Stimulated activated CD8-positive, alpha-beta memory T cell treated with anti-CD3 and anti-CD28 coated beads, Interleukin-7, amount 100 ng/mL, for 24 hours (primary cell): ENCODE measurements around the gene TGFBR1.

Experiments
- DNase-seq: peaks from one replicate; pipeline ENCODE4 v3.0.0-alpha.2; 2020; ENCODE audit warnings: low read depth

The TGFBR1 gene

GRCh38 chr9:99137225-99137624, 32.3 kb downstream of the TGFBR1 start:
- DNase-seq: no peak

DNA sequence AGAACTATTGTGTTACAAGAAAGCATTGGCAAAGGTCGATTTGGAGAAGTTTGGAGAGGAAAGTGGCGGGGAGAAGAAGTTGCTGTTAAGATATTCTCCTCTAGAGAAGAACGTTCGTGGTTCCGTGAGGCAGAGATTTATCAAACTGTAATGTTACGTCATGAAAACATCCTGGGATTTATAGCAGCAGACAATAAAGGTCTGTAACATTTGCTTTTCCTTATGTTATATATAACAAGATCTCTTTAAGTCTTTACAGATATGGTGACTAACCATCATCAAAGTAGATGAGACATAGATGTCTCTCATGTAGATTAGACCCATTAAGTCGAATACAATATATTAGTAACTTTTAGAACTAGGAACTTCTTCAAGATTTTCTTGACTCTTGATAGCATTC, 33.0 kb downstream of the TGFBR1 start:
- DNase-seq: no peak

DNA sequence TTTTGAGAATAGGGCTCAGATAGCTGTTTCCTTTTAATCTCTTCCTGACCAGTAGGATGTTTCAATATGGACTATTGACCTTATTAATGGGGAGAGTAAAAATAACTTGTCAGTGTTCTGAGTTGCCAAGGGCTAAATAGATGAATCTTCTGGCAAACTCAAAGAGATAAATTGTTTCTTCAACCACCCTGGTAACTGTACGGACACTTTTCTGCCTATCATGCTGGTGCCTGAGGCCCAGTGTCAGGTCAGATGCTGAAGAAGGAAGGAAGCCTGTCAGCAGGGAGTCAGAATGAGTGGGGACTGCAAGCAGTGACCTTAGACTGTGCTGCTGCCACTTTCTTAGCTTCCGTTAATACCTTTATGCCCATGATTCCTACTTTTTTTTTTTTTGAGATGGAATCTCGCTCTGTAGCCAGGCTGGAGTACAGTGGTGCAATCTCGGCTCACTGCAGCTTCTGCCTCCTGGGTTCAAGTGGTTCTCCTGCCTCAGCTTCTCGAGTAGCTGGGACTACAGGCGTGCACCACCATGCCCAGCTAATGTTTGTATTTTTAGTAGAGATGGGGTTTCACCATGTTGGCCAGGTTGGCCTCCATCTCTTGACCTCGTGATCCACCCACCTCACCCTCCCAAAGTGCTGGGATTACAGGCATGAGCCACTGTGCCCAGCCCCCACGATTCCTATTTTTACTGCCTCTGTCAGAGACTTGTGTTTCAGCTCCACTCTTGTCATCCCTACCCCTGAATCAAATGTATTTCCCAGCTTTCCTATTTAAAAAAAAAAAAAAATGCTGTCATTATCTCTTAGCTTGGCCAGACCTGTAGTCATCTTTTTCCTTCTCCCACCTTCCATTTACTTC, 33.7 kb downstream of the TGFBR1 start:
- DNase-seq: no peak

- no peak for DNase-seq
Observed at GRCh38 chr9:99139868-99140267, 35.0 kb downstream of the TGFBR1 start.

- DNase-seq: no peak
Observed at GRCh38 chr9:99140685-99141314, 35.9 kb downstream of the TGFBR1 start.

DNA sequence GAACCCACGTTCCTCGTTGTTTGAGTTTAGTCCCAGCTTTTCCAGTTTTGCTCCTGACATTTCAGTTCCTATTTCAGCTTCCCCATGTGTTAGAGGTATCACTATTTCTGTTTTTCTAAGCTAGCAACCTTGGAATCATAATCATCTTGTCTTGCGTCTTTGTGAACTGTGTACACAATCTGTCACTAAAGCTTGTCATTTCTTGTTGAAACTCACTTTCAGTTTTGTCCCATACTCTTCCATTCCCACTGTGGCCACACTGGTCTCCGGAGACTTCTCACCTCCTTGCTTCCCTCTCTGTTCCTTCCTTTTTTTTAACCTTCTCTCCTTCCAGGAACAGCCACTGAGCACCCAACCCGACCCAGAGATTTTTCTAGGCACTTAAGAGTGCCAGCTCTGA, 36.9 kb downstream of the TGFBR1 start:
- no peak for DNase-seq

DNA sequence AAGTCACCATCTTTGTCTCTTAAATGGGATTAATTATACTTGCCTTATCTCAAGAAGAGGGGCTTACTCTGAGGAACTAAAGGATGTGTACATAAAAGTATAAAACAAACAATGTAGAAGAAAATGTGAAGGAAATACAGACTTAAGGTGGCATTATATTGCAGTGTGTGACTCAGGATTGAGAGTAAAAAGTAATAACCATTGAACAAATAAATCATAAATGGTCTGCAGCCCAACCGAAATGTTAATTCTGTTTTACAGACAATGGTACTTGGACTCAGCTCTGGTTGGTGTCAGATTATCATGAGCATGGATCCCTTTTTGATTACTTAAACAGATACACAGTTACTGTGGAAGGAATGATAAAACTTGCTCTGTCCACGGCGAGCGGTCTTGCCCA, 37.4 kb downstream of the TGFBR1 start:
- no peak for DNase-seq

GRCh38 chr9:99143655-99144054, 38.7 kb downstream of the TGFBR1 start:
- no peak for DNase-seq

- no peak for DNase-seq
Observed at GRCh38 chr9:99144966-99145365, 40.1 kb downstream of the TGFBR1 start.

DNA sequence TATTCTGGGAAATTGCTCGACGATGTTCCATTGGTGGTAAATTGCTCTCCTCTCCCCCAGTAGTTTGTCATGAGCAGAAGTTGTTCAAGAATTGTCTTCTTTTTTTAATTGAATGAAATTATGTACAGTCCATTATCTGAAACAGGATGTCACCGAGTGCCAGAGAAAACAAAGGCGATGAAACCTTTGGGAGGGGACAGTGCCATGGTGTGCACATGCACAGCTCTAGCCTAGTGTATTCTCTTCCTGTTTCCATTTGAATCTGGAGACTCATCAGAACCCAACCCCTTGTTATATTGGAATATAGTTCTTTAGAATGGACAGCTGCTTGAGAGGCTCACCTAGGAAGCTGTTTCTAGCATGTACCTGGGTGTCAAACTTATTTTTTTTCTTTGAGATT, 41.7 kb downstream of the TGFBR1 start:
- DNase-seq: no peak

- no peak for DNase-seq
Observed at GRCh38 chr9:99147177-99147576, 42.3 kb downstream of the TGFBR1 start.

GRCh38 chr9:99150451-99151171, 45.7 kb downstream of the TGFBR1 start:
- DNase-seq: no peak

DNA sequence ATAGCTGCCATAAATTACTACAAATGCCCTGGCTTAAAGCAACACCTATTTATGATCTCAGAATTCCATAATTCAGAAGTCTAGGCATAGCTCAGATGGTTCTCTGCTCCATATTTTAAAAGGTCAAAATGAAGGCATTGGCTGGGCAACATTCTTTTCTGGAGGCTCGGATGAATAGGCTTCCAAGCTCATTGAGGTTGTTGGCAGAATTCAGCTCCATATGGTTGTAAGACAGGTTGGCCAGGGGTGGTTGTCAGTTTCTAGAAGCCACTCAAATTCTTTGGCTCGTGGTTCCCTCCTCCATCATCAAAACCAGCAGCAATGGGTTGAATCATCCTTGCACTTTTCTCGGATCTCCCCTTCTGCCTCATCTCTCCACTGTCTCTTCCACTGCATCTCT, 49.4 kb downstream of the TGFBR1 start:
- no peak for DNase-seq

- DNase-seq: no peak
Observed at GRCh38 chr9:99155736-99156135, 50.8 kb downstream of the TGFBR1 start.

DNA sequence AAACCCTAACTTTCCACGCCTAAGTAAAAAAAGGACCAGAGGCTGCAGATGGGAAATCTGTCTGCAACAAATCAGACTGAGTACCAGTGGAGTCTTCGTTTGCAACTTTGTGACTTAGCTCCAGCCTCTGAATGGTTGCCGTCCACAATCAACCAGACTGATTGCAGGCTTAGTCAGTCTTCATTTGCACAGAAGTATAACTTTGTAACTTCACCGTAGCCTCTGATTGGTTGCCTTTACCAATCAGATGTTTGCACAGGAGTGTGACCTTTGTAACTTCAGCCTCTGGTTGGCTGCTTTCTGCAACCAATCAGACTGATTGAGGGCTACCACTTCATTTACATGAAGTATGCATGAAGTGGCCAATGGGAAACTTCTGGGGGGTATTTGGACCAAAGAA, 53.7 kb downstream of the TGFBR1 start:
- no peak for DNase-seq

- no peak for DNase-seq
Observed at GRCh38 chr9:99160173-99160572, 55.3 kb downstream of the TGFBR1 start.

DNA sequence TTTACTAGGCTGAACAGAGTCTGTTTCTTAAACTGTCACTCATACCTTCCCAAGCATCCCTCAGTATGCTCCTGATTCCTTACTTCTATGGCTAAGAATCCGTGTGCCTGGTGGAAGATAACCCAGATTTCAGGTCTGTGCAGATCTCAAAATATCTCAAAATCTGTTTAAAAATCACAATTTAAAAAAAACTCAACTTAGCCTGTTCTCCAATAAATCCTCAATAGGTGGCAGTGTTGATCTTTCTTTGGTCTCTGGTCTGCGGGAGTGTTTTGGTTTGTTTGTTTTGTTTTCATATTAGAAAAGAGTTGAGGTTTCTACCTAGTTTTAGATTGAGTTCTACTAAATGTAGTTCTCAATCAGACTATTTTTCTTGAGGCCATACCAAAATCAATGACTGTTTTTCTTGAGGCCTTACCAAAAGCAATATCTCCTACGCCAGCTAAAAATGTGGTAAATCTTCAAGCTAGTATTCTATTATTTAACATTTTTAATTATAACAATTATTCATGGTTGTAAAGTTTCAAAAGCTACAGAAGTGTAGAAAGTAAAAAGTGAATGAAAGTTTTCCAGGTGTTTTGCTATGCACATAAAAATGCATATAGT, 57.9 kb downstream of the TGFBR1 start:
- no peak for DNase-seq

DNA sequence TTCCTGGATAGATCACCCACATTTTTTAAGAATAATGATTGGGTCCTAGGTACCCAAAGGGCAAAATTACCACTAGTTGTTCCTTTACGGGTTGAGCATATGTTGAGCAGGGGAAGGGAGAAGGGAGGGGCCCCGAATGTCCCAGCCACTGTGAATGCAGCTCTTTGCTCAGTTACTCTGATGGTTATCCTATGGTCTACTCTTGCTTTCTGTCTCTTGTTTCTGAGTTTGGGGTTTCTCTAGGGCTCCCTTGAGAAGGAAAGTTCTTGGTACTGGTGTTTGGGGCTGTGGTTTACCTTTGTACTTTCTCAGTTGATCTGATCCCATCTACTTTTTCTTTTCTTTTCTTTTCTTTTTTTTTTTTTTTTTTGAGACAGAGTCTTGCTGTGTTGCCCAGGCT, 61.2 kb downstream of the TGFBR1 start:
- DNase-seq: no peak

- no peak for DNase-seq
Observed at GRCh38 chr9:99167119-99167518, 62.2 kb downstream of the TGFBR1 start.

- DNase-seq: no peak
Observed at GRCh38 chr9:99167694-99168093, 62.8 kb downstream of the TGFBR1 start.

- DNase-seq: no peak
Observed at GRCh38 chr9:99169086-99169485, 64.2 kb downstream of the TGFBR1 start.

DNA sequence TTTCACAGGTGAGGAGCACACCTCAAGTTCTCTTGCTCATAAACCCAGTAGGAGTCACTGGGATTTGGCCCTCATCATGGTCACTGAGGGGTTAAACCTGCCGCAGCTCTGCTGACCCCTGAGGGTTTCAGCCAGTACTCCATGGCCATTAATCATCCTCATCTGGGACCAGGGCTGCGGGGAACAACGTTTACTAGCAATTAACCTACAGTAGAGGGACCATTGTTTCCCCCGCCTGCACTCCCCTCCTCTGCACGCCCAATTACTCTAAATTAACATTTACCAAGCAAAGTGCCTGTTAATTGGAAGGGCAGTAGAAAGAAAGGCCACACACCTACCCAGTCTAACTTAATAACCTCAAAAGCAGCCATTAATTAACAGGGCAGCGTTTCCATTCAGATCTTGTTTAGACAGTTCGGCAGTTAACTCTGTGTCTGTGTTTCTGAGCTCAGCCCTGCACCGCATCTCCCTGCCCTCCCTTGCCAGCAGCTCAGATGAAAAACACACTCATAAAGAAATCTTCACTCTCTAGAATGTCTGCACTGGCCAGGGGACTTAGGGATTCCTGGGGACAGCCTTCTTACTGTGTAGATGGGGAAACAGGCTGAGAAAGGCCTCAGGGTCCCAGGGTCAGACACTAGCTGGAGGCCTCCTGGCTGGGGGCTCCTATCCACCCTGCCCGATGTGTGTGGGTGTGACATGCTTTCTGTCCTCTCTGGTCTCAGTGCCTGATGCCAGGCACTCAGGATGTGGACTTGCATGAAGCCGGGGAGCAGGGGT, 65.3 kb downstream of the TGFBR1 start:
- DNase-seq: no peak
